Fibroblast of lung (primary cell): ENCODE measurements around the gene ITGA3.

Experiments
- CTCF ChIP-seq, 2 donors: IDR thresholded peaks in 1 of 2; conservative IDR thresholded peaks in 1 of 2; 1 replicate in 1 of 2; 2 replicates in 1 of 2; pipeline ENCODE4 v1.5.1; 2011 to 2012; ENCODE audit warnings: low read length in 2 of 2, control low read depth in 1 of 2, inconsistent platforms in 1 of 2, low read depth in 1 of 2, mild to moderate bottlenecking in 1 of 2
- EZH2 ChIP-seq: IDR thresholded peaks from 2 replicates; pipeline ENCODE4 v1.5.1; 2012; ENCODE audit warnings: low read length, control low read depth, mild to moderate bottlenecking; ENCODE audit errors: missing control alignments

GRCh38 chr17:50059256-50059655 is 3.3 kb downstream of the ITGA3 start:
- TF ChIP-seq EZH2 (no peak), CTCF (conservative IDR thresholded peaks at IDR 0.05 in 1 of 2, IDR thresholded peaks at IDR 0.05 in 1 of 2; ENCODE audit: low read depth in 1 of 2, low read length in 2 of 2) (no peak)
